A549 (cell line): Measurements from ENCODE around the gene SLC25A48. TPM values are rescaled to one million over a fixed set of nuclear protein-coding genes. Genes with fewer than 3 reads are reported as not detected.

ENCODE experiments used
- ATAC-seq, 2 experiments: fragments of 200-7000 bp in 1 of 2; fragments of >200 bp in 1 of 2; cut with Nextera tagmentation in 1 of 2; cut with Tn5 transposase in 1 of 2; 3 replicates each; pipeline versions ENCODE4 v1.8.0 to v1.9.1; 2018 to 2020; ENCODE audit warnings: mild to moderate bottlenecking in 1 of 2, moderate library complexity in 1 of 2
- CTCF ChIA-PET: fragments of 300-600 bp; sonication (Branson Sonifier 250); formaldehyde crosslinking; extraction: SDS; loops from one replicate; lab custom pipeline; 2021; ENCODE audit warnings: antibody characterized with exemption, inconsistent platforms; lab: Yijun Ruan, JAX
- POLR2A ChIA-PET: fragments of 350-600 bp; formaldehyde crosslinking; extraction: SDS; loops from one replicate; lab custom pipeline; 2021; ENCODE audit warnings: antibody characterized with exemption, inconsistent platforms; lab: Yijun Ruan, JAX
- DNase-seq, 2 experiments: peaks; one replicate each; pipeline versions ENCODE4 v3.0.0 to v3.0.0-alpha.2; 2011 to 2016; ENCODE audit warnings: low read depth in 1 of 2, low spot score in 1 of 2
- FAIRE-seq: peaks from 2 replicates; lab custom pipeline; 2011; peaks lifted over from hg19 to GRCh38; lab: Jason Lieb, UNC
- H3K27ac ChIP-seq, 2 experiments: fragments of >200 bp; sonication (Bioruptor Twin); formaldehyde crosslinking; 3 replicates each; pipeline ENCODE4 v1.5.1; 2016 to 2017
- H3K4me1 ChIP-seq: fragments of >200 bp; sonication (Bioruptor Twin); formaldehyde crosslinking; 3 replicates; pipeline ENCODE4 v1.6.1; 2016
- H3K4me2 ChIP-seq: fragments of >200 bp; sonication (Bioruptor Twin); formaldehyde crosslinking; 3 replicates; pipeline ENCODE4 v1.6.1; 2016
- H3K4me3 ChIP-seq: fragments of >200 bp; sonication (Bioruptor Twin); formaldehyde crosslinking; 3 replicates; pipeline ENCODE4 v1.5.1; 2016
- H3K9me3 ChIP-seq: fragments of >200 bp; sonication (Bioruptor Twin); formaldehyde crosslinking; 3 replicates; pipeline ENCODE4 v1.6.1; 2016
- BHLHE40 ChIP-seq: IDR thresholded peaks from 2 replicates; pipeline ENCODE4 v1.6.1; 2012; ENCODE audit warnings: low read depth, low read length, inconsistent platforms
- CBX2 ChIP-seq: fragments of 200-600 bp; sonication (generic); IDR thresholded peaks from 2 replicates; pipeline ENCODE4 v1.6.1; 2016; ENCODE audit warnings: low read depth, mild to moderate bottlenecking, borderline replicate concordance
- CHD2 ChIP-seq: fragments of 150-350 bp; IDR thresholded peaks from 2 replicates; pipeline ENCODE4 v1.6.1; 2014; ENCODE audit warnings: low read length; ENCODE audit not compliant: partially characterized antibody
- CHD4 ChIP-seq: fragments of 200-600 bp; sonication (generic); IDR thresholded peaks from 2 replicates; pipeline ENCODE4 v1.6.1; 2016; ENCODE audit warnings: antibody characterized with exemption, mild to moderate bottlenecking, borderline replicate concordance
- HEYL ChIP-seq: fragments of 250-450 bp; sonication (Bioruptor Pico); IDR thresholded peaks from 2 replicates; pipeline ENCODE4 v1.8.0; 2021; ENCODE audit warnings: mild to moderate bottlenecking, moderate library complexity
- HOXB5 ChIP-seq: fragments of 250-450 bp; sonication (Bioruptor Pico); IDR thresholded peaks from 2 replicates; pipeline ENCODE4 v1.5.0; 2020; ENCODE audit warnings: mild to moderate bottlenecking, moderate library complexity
- JUNB ChIP-seq: fragments of >200 bp; sonication (Bioruptor Twin); formaldehyde crosslinking; IDR thresholded peaks from 2 replicates; pipeline ENCODE4 v1.6.1; 2016
- KDM1A ChIP-seq: fragments of 200-600 bp; sonication (generic); IDR thresholded peaks from 2 replicates; pipeline ENCODE4 v1.6.1; 2016; ENCODE audit warnings: low read depth, mild to moderate bottlenecking
- MAFK ChIP-seq: fragments of 450-650 bp; IDR thresholded peaks from 2 replicates; pipeline ENCODE4 v1.6.1; 2014; ENCODE audit not compliant: partially characterized antibody
- MAZ ChIP-seq: fragments of 150-350 bp; IDR thresholded peaks from 2 replicates; pipeline ENCODE4 v1.6.1; 2014; ENCODE audit warnings: antibody characterized with exemption, low read depth, low read length, borderline replicate concordance
- MYC ChIP-seq: IDR thresholded peaks from 2 replicates; pipeline ENCODE4 v1.6.1; 2012; ENCODE audit warnings: mild to moderate bottlenecking, inconsistent platforms, low read length, improper control_type of control experiment, borderline replicate concordance
- NFE2L2 ChIP-seq: fragments of 150-350 bp; conservative IDR thresholded peaks from 2 replicates; pipeline ENCODE4 v1.6.1; 2014; ENCODE audit warnings: low read length
- RCOR1 ChIP-seq: fragments of 150-350 bp; IDR thresholded peaks from 2 replicates; pipeline ENCODE4 v1.6.1; 2014; ENCODE audit warnings: antibody characterized with exemption, low read length, low read depth
- TP53 ChIP-seq: fragments of 250-450 bp; sonication (Bioruptor Pico); IDR thresholded peaks from 2 replicates; pipeline ENCODE4 v1.5.0; 2021; ENCODE audit warnings: mild to moderate bottlenecking, moderate library complexity
- ZNF302 ChIP-seq: fragments of 250-450 bp; sonication (Bioruptor Pico); IDR thresholded peaks from 2 replicates; pipeline ENCODE4 v1.9.0; 2021; ENCODE audit warnings: inconsistent platforms, mild to moderate bottlenecking, moderate library complexity
- ZSCAN20 ChIP-seq: fragments of 250-450 bp; sonication (Bioruptor Pico); IDR thresholded peaks from 2 replicates; pipeline ENCODE4 v1.8.0; 2022; ENCODE audit warnings: mild to moderate bottlenecking, moderate library complexity
- WGBS: methylation state at CpG from one replicate; pipeline ENCODE4 v1.1.6; 2017; ENCODE audit errors: missing lambda C conversion rate; 5-methylcytosine and 5-hydroxymethylcytosine counted together
- polyA plus RNA-seq, 4 experiments: library from polyadenylated mRNA; depleted of rRNA in 3 of 4; stranded (reverse); fragments of >200 nt; fragmentation: RNase III in 1 of 4; extraction: RNeasy Plus Mini Kit Qiagen cat#74134 plus additional on column Dnase treatment in 1 of 4; gene quantifications; 2 replicates in 3 of 4; 3 replicates in 1 of 4; pipeline ENCODE4 v1.2.3, GENCODE V29; 2011 to 2017
- TF ChIP-seq, protein P1 (sequence below): fragments of >200 bp; sonication (Bioruptor Twin); formaldehyde crosslinking; IDR thresholded peaks from 3 replicates; pipeline ENCODE4 v1.6.1; 2016
- TF ChIP-seq, protein P2 (sequence below): fragments of 150-350 bp; IDR thresholded peaks from 2 replicates; pipeline ENCODE4 v1.6.1; 2014; ENCODE audit warnings: low read depth, mild to moderate bottlenecking, low read length
- TF ChIP-seq, protein P3 (sequence below): fragments of >200 bp; sonication (Bioruptor Twin); formaldehyde crosslinking; IDR thresholded peaks from 3 replicates; pipeline ENCODE4 v1.5.1; 2016
- TF ChIP-seq, protein P4 (sequence below): IDR thresholded peaks from 2 replicates; pipeline ENCODE4 v1.6.1; 2012
- TF ChIP-seq, protein P5 (sequence below): fragments of 250-450 bp; sonication (Bioruptor Pico); IDR thresholded peaks from 2 replicates; pipeline ENCODE4 v1.5.0; 2021; ENCODE audit warnings: mild to moderate bottlenecking, moderate library complexity, borderline replicate concordance
- TF ChIP-seq, protein P6 (sequence below): fragments of 250-450 bp; sonication (Bioruptor Pico); IDR thresholded peaks from 2 replicates; pipeline ENCODE4 v1.5.0; 2020; ENCODE audit warnings: low read depth, mild to moderate bottlenecking, moderate library complexity
- TF ChIP-seq, protein P7 (sequence below): IDR thresholded peaks from 2 replicates; pipeline ENCODE4 v1.6.1; 2012

SLC25A48 gene
- polyA plus RNA-seq, 2 of the 4 experiments (the other 2 are of a cell fraction) = 0.18 TPM; not detected in 1

DNA sequence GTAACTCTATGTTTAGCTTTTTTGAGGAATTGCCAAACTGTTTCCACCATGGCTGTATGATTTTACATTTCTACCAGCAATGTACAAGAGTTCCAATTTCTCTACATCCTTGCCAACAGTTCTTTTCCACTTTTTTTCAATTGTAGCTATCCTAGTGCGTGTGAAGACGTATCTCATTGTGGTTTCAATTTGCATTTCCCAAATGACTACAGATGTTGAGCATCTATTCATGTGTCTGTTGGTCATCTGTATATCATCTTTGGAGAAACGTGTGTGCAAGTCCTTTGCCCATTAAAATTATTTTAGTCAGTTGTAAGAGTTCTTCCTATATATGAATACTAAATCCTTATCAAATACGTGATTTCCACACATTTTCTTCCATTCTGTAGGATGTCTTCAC lies 6.5 kb downstream of the SLC25A48 start:
- CTCF ChIA-PET = interaction anchor here (1.6 kb wide), 1 partner anchor 287 kb away, joined by 6 read pairs; no protein-coding TSS in a partner anchor

DNA sequence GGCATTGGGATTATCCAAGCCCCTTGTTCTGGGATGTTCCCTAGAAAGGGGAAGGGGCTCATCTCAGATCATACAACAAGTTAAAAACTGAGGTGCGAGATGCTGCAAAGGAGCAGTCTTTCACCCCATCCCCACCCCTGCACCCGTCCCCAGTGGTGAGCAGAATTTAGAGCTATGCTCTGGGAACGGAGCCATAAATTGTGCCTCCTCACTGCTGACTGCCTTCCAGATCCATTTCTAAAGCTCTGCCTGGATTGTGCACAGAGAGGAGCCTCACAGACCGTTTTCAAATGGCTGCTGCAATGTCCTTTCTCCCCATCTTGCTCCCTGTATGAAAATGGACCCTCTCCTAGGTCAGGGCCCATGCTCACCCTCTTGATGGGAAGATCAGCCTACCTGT lies 8.3 kb downstream of the SLC25A48 start:
- no peak for DNase-seq
- TF ChIP-seq, protein P1, sequence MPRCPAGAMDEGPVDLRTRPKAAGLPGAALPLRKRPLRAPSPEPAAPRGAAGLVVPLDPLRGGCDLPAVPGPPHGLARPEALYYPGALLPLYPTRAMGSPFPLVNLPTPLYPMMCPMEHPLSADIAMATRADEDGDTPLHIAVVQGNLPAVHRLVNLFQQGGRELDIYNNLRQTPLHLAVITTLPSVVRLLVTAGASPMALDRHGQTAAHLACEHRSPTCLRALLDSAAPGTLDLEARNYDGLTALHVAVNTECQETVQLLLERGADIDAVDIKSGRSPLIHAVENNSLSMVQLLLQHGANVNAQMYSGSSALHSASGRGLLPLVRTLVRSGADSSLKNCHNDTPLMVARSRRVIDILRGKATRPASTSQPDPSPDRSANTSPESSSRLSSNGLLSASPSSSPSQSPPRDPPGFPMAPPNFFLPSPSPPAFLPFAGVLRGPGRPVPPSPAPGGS = no peak
- no peak for TF ChIP-seq HEYL (CRISPR knock-in tag)
- no peak for TF ChIP-seq TP53
- TF ChIP-seq, all 56 proteins: peak for 0
- 3% methylated on average over 4 of the region's 4 CpGs for whole genome bisulfite sequencing
- H3K4me1 ChIP-seq = no peaks in the 10 kb centered on the region
- POLR2A ChIA-PET = no interaction called here
- H3K9me3 ChIP-seq = peaks cover 14% of the 10 kb centered on the region
- no peak overlapping the region for H3K27ac ChIP-seq
- FAIRE-seq (no peak), ATAC-seq (no peak)
- no peak overlapping the region for H3K4me3 ChIP-seq
- CTCF ChIA-PET = interaction anchor here (1.0 to 2.4 kb wide), 4 partner anchors 8 to 269 kb away, joined by 3 to 9 read pairs (median 4); no protein-coding TSS in a partner anchor
- no peak overlapping the region for H3K4me2 ChIP-seq

More for the DNA sequence above, 6.5 kb downstream of the SLC25A48 start:
- Histone ChIP-seq H3K4me2 (no peak overlapping the region), H3K4me1 (no peaks in the 10 kb centered on the region), H3K27ac (no peak overlapping the region), H3K9me3 (peaks cover 14% of the 10 kb centered on the region), H3K4me3 (no peak overlapping the region)
- WGBS = 2% methylated on average over 4 of the region's 4 CpGs
- FAIRE-seq (peak; percentile 23), ATAC-seq (no peak), DNase-seq (no peak)
- POLR2A ChIA-PET = no interaction called here
- TF ChIP-seq CBX2 (no peak), MAFK (no peak), CHD4 (no peak), NFE2L2 (no peak)
- TF ChIP-seq, protein P2, sequence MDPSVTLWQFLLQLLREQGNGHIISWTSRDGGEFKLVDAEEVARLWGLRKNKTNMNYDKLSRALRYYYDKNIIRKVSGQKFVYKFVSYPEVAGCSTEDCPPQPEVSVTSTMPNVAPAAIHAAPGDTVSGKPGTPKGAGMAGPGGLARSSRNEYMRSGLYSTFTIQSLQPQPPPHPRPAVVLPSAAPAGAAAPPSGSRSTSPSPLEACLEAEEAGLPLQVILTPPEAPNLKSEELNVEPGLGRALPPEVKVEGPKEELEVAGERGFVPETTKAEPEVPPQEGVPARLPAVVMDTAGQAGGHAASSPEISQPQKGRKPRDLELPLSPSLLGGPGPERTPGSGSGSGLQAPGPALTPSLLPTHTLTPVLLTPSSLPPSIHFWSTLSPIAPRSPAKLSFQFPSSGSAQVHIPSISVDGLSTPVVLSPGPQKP = no peak
- TF ChIP-seq, protein P3, sequence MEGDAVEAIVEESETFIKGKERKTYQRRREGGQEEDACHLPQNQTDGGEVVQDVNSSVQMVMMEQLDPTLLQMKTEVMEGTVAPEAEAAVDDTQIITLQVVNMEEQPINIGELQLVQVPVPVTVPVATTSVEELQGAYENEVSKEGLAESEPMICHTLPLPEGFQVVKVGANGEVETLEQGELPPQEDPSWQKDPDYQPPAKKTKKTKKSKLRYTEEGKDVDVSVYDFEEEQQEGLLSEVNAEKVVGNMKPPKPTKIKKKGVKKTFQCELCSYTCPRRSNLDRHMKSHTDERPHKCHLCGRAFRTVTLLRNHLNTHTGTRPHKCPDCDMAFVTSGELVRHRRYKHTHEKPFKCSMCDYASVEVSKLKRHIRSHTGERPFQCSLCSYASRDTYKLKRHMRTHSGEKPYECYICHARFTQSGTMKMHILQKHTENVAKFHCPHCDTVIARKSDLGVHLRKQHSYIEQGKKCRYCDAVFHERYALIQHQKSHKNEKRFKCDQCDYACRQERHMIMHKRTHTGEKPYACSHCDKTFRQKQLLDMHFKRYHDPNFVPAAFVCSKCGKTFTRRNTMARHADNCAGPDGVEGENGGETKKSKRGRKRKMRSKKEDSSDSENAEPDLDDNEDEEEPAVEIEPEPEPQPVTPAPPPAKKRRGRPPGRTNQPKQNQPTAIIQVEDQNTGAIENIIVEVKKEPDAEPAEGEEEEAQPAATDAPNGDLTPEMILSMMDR = no peak
- TF ChIP-seq, protein P4, sequence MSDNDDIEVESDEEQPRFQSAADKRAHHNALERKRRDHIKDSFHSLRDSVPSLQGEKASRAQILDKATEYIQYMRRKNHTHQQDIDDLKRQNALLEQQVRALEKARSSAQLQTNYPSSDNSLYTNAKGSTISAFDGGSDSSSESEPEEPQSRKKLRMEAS = no peak
- TF ChIP-seq, protein P5, sequence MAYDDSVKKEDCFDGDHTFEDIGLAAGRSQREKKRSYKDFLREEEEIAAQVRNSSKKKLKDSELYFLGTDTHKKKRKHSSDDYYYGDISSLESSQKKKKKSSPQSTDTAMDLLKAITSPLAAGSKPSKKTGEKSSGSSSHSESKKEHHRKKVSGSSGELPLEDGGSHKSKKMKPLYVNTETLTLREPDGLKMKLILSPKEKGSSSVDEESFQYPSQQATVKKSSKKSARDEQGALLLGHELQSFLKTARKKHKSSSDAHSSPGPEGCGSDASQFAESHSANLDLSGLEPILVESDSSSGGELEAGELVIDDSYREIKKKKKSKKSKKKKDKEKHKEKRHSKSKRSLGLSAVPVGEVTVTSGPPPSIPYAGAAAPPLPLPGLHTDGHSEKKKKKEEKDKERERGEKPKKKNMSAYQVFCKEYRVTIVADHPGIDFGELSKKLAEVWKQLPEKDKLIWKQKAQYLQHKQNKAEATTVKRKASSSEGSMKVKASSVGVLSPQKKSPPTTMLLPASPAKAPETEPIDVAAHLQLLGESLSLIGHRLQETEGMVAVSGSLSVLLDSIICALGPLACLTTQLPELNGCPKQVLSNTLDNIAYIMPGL (CRISPR knock-in tag) = no peak

DNA sequence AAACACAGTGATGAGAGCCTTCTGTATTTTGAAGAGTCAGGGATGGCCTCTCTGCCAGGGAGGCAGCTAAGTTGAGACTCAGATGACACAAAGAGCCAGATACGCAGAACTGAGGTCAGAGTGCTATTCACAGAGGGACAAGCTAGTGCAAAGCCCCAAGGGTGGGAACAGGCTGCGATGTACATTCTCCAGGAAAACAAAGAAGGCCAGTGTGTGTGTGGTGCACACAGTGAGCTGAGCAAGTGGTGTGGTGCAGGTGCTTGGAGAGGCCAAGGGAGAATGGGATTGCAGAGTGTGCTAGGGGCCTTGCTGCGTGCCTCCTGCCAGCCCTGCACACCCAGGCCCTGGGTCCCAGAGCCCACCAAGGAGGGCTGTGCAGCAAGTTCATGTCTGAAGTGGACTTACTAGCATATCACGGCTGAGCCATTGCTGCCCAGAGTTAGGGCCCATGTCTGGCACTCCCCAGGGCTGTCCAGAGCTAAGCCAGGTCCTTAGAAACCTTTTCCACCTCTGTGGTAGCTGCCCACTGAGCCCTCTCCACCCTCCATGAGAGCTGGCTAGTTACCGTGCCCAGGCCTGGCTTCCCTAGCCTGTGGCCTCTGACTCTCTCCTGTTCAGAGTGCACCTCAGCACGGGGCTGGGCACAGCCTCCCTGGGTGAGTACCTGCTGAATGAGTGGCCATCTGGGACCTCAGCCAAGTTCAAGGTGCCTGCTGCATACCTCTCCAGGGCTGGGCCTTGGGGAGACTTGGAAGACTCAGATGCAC lies 9.3 kb downstream of the SLC25A48 start:
- no peak overlapping the region for H3K27ac ChIP-seq
- no peak for TF ChIP-seq NFE2L2
- TF ChIP-seq TP53 = no peak
- no peak for TF ChIP-seq KDM1A
- TF ChIP-seq CHD2 = no peak
- no peak for TF ChIP-seq JUNB
- TF ChIP-seq, protein P6, sequence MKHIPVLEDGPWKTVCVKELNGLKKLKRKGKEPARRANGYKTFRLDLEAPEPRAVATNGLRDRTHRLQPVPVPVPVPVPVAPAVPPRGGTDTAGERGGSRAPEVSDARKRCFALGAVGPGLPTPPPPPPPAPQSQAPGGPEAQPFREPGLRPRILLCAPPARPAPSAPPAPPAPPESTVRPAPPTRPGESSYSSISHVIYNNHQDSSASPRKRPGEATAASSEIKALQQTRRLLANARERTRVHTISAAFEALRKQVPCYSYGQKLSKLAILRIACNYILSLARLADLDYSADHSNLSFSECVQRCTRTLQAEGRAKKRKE (CRISPR knock-in tag) = no peak
- TF ChIP-seq MAZ = no peak
- TF ChIP-seq RCOR1 = no peak
- no peak for TF ChIP-seq ZSCAN20
- TF ChIP-seq ZNF302 (CRISPR knock-in tag) = no peak
- no peak for TF ChIP-seq HOXB5 (CRISPR knock-in tag)
- TF ChIP-seq, protein P7, sequence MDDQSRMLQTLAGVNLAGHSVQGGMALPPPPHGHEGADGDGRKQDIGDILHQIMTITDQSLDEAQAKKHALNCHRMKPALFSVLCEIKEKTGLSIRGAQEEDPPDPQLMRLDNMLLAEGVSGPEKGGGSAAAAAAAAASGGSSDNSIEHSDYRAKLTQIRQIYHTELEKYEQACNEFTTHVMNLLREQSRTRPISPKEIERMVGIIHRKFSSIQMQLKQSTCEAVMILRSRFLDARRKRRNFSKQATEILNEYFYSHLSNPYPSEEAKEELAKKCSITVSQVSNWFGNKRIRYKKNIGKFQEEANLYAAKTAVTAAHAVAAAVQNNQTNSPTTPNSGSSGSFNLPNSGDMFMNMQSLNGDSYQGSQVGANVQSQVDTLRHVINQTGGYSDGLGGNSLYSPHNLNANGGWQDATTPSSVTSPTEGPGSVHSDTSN = no peak
- no peak for TF ChIP-seq CBX2
- no peak for TF ChIP-seq BHLHE40
- no peak for TF ChIP-seq MYC
- TF ChIP-seq, all 56 proteins: peak for 0
- no peak overlapping the region for H3K4me2 ChIP-seq
- ChIA-PET POLR2A (no interaction called here), CTCF (interaction anchor here (1.0 to 2.4 kb wide), 4 partner anchors 9 to 268 kb away, joined by 3 to 9 read pairs (median 4); no protein-coding TSS in a partner anchor)
- no peaks in the 10 kb centered on the region for H3K4me1 ChIP-seq
- FAIRE-seq (no peak), ATAC-seq (peak; percentile 25 to 27; a peak in 4 of 6 replicates), DNase-seq (no peak)
- H3K4me3 ChIP-seq = no peak overlapping the region
- peaks cover 8% of the 10 kb centered on the region; the same call in 2 of the 3 replicates for H3K9me3 ChIP-seq
- WGBS = 40% methylated on average over 6 of the region's 6 CpGs
